NOMO-1 treated with dmso at 0.1 percent for 144 hours (cell line): ENCODE results near the gene TMEM252.

Source experiments
- DNase-seq: peaks from one replicate; lab custom pipeline; 2025; ENCODE audit not compliant: unreplicated experiment; lab: John Stamatoyannopoulos, UW

TMEM252 gene

GRCh38 chr9:68545033-68545705, 4.5 kb upstream of the TMEM252 start:
- DNase-seq = no peak

- DNase-seq = no peak
These were observed 885 bp upstream of the TMEM252 start for GRCh38 chr9:68541568-68541967.

- no peak for DNase-seq
These were observed 2.5 kb downstream of the TMEM252 start for GRCh38 chr9:68538200-68538599.

DNA sequence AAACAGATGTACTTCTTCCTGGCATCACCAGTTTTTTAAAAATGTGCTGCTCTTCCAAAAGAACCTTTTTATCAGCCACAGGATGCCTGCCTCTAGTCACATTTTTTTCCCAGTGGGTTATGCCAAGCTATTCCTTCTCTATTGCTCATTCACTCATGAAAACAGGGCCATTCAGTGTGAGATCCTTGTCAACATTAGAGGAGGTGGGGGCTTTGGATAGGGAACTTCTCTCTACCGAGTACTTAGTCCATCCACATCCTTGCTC, 3.1 kb downstream of the TMEM252 start:
- no peak for DNase-seq

- DNase-seq = no peak
These were observed 3.6 kb downstream of the TMEM252 start for GRCh38 chr9:68536876-68537615.

- DNase-seq = no peak
These were observed 7.0 kb downstream of the TMEM252 start for GRCh38 chr9:68533678-68534077.

DNA sequence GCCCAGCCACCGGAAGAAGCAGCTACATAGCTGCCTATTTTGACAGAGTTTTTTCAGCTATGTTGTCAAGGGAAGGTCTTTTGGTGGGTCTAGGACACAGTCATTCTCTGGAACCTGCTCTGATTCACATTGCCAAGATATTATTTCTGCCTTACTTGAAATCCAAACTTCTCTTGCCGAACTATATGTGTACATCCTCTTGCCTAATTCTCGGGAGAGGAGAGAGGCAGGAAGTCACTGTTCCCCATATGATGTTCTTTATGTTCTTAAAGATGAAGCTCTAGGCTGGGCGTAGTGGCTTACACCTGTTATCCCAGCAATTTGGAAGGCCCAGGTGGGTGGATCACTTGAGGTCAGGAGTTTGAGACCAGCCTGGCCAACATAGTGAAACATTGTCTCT, 8.6 kb downstream of the TMEM252 start:
- no peak for DNase-seq

- DNase-seq = no peak
These were observed 10.1 kb downstream of the TMEM252 start for GRCh38 chr9:68530618-68531017.

- no peak for DNase-seq
These were observed 17.2 kb downstream of the TMEM252 start for GRCh38 chr9:68523367-68523936.

- DNase-seq = no peak
These were observed 17.7 kb downstream of the TMEM252 start for GRCh38 chr9:68522954-68523353.

DNA sequence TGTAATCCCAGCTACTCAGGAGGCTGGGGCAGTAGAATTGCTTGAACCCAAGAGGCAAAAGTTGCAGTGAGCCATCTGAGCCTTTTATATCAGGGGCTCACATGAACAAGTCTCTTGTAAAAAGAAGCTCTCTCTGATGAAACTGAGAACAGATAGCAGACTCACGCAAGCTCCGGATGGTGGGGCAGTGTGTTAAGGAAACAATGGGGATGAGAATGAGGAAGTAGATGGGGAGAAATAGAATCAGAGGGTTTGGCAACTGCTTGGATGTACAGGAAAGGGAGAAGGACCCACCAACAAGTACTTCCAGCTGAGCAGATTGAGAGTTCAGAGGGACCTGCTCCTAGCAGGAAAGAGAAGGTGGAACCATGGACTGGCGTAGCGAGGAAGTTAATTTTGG, 18.6 kb downstream of the TMEM252 start:
- DNase-seq = peak; percentile 49

DNA sequence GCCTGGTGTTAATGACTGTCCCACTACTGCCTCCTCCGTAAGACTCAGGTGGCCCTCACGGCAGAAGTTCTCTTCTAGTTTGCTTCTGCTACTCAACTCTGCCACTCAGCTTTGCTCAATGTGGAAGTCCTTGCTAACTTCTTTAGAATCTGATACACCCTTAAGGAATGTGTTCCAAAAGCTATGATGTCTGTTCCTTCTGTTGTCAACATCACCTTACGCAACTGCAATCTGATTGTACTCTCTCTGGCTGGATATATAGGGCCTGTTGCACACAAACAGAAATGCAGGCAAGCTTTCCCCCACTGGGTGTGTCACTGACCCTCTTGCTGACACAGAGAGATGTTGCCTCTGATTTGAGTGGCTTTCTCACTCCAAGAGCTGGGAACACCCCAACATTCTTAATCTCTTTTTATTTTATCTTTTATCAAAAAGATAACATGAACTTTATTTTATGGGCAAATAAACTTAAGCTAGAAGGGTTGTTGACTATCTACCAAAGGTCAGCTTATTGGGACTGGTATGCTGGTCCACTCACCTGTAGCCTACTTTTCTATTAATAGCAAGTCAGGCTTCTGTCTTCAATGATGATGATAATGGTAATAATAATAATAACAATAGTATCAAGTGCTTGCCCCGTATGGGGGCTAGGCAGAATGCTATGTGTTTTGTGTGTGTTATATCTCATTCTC, 25.2 kb downstream of the TMEM252 start:
- DNase-seq = no peak

DNA sequence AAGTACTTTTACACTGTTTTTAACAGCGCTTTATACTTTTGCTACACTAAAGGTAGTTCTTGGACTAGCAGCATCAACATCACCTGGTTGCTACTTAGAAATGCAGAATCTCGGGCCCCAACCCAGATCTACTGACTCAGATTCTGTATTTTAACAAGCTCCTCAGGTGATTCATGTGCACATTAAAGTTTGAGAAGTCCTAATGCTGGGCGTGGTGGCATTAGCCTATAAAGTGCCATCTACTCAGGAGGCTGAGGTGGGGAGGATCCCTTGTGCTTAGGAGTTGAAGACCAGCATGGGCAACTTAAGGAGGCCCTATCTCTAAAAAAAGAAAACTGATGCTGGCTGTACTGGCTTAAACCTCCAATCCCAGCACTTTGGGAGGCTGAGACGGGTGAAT, 26.7 kb downstream of the TMEM252 start:
- no peak for DNase-seq

DNA sequence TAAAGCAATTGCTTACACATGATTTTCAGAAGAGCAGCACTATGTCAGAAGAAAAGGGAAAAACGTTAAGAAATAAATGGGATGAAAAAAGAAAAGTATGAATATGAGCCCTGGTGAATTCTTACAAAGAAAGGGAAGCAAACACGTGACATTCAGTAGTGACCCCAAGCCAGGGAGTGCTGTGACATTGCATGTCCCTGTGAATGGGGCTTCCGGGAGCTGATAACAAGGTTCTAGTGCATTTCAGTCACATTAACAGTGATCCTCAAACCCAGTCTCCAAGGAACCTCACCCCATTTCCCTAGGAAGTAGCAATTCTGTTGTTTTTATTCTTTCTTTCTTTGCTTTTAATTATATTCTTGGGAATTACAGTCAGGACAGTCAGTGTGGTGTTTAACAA, 27.3 kb downstream of the TMEM252 start:
- no peak for DNase-seq

GRCh38 chr9:68509689-68510088, 31.0 kb downstream of the TMEM252 start:
- DNase-seq = no peak

- no peak for DNase-seq
These were observed 32.1 kb downstream of the TMEM252 start for GRCh38 chr9:68508547-68508946.

DNA sequence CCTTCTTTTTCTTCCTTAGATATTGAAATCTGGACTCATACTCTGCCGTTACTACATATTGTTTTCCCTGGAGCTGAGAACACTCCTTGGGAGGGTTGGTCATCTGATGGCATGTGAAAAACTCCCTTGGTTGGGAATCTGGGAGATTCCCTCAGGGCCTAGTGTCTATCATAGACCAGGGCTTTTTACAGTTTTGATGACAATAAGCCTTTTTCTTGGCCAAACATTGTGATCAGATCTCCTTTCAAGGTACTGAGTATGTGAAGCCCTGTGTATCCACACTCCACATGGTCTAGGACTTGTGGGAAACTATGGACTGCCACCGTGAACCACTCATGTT, 32.9 kb downstream of the TMEM252 start:
- DNase-seq = no peak

- DNase-seq = no peak
These were observed 33.4 kb downstream of the TMEM252 start for GRCh38 chr9:68507130-68507805.

DNA sequence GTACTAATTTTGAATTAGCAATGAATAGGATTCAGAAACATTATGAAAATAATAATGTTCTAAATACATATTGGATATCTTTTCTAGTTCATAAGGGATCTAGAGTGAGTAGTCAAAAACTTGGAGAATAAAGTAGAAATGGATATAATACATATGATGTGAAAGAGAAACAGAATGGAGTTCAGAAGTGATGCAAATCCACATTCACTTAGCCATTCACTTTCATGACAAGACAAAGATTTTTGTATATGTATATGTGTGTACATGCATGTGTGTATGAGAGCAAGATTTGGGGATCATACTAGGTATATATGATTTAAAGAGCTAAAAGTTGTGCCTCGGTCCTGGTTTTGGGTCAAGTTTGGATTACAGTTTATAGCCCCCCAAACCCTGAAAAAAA, 34.1 kb downstream of the TMEM252 start:
- no peak for DNase-seq

GRCh38 chr9:68505681-68506409, 34.8 kb downstream of the TMEM252 start:
- peak; percentile 22 for DNase-seq

DNA sequence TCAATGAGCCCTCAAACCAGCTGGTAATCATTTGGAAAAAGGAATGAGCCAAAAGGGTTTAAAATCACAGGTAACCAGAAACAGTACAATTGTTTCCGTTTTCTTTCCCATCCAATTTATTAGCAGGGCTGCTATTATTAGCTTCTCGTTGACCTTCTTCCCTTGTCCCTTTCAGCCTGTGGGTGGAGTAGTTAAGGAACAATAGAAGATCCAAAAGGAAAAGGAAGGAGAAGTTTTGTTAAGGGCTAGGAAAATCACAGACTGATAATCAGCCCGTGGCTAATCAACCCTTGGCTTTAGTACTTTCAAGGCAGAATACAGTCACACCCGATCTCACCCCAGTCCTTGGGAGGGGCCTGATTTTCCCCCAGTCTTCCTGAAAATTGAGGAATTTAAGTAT, 38.4 kb downstream of the TMEM252 start:
- no peak for DNase-seq
